ENCODE results near the gene PTPRB.

GRCh38 chr12:70657616-70658286 is 20.5 kb upstream of the PTPRB start:
- TF ChIP-seq, protein P1, sequence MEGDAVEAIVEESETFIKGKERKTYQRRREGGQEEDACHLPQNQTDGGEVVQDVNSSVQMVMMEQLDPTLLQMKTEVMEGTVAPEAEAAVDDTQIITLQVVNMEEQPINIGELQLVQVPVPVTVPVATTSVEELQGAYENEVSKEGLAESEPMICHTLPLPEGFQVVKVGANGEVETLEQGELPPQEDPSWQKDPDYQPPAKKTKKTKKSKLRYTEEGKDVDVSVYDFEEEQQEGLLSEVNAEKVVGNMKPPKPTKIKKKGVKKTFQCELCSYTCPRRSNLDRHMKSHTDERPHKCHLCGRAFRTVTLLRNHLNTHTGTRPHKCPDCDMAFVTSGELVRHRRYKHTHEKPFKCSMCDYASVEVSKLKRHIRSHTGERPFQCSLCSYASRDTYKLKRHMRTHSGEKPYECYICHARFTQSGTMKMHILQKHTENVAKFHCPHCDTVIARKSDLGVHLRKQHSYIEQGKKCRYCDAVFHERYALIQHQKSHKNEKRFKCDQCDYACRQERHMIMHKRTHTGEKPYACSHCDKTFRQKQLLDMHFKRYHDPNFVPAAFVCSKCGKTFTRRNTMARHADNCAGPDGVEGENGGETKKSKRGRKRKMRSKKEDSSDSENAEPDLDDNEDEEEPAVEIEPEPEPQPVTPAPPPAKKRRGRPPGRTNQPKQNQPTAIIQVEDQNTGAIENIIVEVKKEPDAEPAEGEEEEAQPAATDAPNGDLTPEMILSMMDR (IDR thresholded peaks at IDR 0.05) = no peak
- TF ChIP-seq POLR2AphosphoS5 (IDR thresholded peaks at IDR 0.05) (no peak), POLR2A (IDR thresholded peaks at IDR 0.05) (no peak)

Measured in stomach (tissue), 4 donors.